ENCODE results near the gene AK1.

- TF ChIP-seq CTCF (IDR thresholded peaks at IDR 0.05; ENCODE audit: low read depth, low read length) (no peak), MAX (IDR thresholded peaks at IDR 0.05; ENCODE audit: low read depth, low read length) (no peak), MYC (IDR thresholded peaks at IDR 0.05; ENCODE audit: low read depth, low read length) (no peak)
Observed at GRCh38 chr9:127833555-127833954, 43.9 kb downstream of the AK1 start.
